Dedifferentiated amniotic fluid mesenchymal stem cell (primary cell): ENCODE measurements around the gene RPTOR.
A peak's percentile ranks its signal among the peaks of the same experiment; 100 is the strongest.

Experiments used
- DNase-seq: peaks from one replicate; pipeline ENCODE4 v3.0.0-alpha.2; 2016; ENCODE audit errors: extremely low spot score

RPTOR gene

DNA sequence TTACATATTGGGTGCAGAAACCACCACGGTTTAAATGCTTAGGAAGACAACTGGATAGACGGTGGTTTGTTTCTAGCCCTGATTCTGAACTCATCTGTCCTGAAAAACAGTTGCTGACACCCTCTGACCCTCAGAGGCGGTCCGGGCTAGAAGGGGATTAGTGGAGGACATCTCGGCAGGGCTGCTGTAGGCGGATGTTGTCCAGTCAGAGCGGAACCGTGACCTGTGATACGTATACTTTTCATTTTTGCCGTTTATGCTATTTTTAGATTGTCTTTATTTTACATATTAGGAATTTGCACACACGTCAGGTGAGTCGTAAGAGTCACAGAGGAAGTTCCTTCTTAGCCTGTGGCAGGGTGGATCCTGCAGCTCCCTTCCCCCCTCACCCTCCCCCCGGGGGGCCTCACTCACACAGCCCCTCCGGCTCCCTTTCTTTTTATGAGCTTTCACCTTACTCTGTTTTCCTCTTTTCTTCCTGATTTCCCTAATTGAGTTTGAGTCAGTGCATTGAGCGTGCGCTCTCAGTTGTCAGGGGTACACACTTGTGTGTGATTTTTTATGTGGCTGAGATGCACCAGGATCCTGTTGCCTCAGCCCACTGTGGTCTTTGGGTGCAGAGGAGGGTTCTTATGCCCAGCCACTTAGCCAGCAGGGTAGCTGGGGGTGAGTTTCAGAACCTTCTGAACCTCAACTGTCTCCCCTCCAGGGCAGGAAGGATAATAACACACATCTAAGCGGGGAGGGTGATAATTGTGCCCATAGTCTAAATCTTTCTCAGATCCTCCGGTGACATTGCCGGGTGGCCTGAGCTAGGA lies 236.0 kb downstream of the RPTOR start:
- DNase-seq, result no peak

DNA sequence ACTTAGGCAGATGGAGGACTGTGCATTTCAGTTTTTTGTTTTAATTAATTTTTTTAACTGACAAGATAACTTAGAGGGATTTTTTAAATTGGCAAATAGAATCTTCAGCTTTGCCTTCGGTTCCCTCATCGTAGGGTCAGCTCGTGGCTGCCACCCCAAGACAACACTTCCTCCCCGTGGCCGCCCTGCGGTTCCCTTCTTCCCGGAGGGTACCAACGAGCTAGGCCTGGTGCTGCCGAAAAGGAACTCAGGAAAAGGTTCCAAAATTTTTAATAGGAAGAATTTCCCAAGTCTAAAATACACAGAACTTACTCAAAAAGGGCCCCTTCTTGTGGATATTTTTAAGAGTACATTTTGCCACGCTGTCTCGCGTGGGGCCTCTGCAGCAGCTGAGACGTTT lies 236.6 kb downstream of the RPTOR start:
- no peak for DNase-seq

DNA sequence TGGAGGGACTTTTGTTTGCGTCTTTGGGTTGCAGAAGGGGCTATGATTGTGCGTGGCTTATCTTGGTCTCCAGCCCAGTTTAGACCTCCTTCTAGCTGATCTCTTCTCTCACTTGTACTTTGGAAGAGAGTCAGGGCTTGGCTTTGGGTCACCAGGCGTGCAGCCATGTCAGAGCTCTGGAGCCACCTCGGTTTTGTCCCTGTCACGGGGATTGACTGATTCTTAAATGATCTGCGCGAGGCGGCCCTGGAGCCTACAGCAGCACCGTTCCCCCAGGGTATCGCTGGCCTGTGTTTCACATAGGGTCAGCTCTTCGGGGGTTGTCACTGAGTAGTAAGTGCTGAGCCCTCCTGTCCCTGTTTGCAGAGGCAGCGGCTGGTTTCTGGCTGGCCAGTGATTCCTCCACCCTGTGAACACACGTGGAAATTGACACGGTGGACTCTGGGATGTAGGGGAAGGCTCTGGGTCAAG lies 237.2 kb downstream of the RPTOR start:
- DNase-seq, result no peak

DNA sequence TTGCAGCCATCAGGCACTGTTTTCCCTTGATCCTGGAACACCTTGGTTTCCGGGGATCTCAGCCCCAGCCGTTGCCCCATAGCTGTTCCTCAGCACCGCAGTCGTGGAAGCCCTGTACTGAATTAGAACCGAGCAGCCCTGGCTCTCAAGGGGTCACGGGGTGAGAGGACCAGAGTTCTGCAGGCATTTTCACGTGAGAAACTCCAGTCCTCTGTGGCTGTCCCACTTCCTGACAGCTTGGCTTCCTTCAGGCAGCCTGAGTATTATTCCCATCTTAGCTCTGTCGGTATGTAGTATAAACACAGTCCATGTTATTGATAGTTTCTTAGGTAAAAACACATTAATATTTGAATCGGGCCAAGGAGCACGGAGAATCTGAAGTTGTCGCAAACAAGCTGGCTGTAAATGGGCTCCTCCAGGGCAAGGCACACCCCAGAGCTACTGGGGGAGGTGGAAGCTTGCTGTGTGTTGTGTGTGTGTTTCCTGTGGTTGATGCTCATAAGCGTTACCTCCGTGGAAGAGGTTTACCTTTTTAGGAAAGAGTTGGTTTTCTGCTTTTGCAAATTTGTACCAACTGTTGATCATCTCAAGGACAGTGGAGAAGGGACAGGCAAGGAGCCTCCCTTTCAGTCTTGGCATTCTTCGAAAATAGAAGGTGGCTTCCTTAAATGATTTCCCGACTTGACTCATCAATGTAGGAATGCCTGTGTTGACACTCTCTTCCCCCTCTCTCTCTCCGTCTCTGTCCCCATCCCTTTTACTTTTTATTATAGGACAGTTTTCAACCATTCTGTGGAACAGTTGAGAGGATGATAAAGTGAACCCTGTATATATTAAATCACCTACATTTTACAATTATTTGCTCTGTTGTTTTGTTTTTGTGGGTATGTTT lies 238.1 kb downstream of the RPTOR start:
- DNase-seq, result no peak

DNA sequence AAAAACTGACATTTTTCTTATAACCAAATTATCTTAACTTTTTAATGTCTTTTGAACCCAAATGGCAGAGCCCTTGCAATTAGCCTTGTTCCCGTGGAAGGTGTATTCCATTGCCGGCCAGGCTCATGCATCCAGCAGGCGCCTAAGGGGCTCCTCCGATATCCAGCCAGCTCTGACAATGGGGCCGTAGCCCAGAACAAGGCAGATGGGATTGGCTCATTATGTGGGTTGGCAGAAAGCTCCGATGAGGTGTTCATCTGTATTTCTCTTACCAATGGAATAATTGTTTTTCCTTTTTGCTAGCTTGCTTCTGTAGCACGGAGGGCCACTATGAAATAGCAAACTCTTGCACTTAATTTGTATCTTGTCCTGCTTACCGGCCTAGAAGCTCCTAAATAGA lies 238.8 kb downstream of the RPTOR start:
- no peak for DNase-seq

DNA sequence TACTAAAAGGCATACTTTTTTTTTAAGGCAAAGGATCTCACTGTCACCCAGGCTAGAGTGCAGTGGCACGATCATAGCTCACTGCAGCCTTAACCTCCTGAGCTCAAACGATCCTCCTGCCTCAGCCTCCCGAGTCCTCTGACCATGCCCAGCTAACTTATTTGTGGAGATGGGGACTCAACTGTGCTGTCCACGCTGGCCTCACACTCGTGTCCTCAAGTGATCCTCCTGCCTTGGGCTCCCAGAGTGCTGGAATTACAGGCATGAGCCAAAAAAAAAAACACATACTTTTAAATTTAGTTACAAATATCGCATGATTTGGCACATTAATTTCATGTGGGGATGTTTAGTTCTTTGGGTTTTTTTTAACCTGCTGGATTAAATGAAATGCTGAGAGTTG lies 239.3 kb downstream of the RPTOR start:
- DNase-seq, result no peak

DNA sequence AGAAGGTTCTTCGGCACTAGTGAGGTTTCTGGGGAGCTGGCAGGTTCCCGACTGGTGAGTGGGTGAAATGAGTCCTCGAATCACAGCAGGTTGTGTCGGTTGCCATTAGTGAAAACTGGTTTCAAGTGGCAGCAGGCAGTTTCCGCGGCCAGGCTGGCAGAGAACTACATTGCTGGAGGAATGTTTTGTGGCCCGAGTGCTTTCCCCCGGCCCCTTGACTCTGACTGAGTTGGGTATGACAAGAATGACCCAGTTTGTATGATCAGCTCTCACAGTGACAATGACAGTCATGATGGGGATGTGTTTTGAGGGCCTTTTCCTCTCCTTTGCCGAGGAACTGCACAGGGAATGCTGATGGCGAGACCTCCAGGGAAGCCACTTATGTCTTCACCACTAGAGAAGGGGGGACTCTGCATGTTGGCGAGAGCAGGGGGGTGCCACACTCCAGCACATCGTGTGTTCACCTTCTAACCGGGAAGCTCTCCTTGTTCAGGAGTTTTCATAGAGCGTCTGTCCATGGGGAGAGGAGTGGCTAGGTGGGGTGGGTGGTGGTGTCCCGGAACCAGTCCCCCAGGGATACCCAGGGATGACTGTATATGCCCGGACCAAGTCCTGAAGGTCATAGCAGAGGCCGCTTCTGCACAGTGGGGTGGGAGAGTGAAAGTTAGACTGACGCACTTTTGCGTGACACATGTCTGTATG lies 241.0 kb downstream of the RPTOR start:
- DNase-seq, result no peak

DNA sequence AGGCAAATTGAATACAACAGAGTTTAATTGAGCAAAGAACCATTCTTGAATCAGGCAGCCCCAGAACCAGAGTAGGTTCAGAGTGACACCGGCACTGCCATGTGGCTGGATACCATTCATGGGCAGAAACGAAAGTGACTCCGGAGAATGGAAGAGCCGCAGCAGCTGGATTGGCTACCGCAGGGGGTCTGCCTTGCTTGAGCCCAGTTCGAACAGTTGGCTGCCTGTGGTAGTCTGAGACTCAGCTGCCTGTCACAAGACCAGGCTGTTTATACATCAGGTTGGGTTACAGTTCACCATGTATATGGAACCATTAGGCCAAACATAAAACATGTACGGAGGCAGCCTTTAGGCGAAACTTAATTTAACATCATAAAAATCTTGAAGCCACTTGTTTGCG lies 241.8 kb downstream of the RPTOR start:
- DNase-seq, result no peak

DNA sequence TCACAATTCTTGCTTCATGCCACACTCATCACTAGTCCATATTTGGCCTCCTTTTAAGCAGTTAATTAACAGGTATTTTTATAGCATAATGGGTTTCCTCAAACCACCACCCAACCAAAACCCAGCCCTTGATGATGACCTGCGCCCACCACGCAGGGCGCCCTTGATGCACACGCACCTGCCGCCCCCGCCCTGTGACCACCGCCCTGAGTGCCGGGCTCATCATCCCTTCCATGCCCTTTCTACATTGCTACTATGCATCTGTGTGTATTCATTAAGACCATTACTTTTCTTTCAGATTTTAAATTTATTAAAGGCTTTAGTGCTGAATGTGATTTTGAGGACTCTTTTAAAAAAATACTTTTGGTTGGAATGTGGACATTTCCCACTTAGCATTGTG lies 242.2 kb downstream of the RPTOR start:
- no peak for DNase-seq

DNA sequence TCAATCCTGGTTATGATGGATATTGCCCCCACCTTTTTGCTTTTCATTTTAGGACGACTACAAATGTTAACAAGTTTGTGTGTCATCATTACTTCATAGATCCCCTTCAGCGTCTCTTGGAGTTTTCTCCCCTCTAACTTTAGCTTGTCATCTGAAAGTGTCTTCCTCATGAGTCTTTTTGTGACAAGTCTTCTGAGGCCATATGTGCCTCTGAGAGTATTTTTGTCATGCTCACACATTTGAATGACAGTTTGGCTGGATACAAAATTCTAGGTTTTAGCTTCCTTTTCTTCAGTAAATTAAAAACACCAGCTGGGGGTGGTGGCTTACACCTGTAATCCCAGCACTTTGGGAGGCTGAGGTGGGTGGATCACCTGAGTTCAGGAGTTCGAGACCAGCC lies 243.2 kb downstream of the RPTOR start:
- no peak for DNase-seq

DNA sequence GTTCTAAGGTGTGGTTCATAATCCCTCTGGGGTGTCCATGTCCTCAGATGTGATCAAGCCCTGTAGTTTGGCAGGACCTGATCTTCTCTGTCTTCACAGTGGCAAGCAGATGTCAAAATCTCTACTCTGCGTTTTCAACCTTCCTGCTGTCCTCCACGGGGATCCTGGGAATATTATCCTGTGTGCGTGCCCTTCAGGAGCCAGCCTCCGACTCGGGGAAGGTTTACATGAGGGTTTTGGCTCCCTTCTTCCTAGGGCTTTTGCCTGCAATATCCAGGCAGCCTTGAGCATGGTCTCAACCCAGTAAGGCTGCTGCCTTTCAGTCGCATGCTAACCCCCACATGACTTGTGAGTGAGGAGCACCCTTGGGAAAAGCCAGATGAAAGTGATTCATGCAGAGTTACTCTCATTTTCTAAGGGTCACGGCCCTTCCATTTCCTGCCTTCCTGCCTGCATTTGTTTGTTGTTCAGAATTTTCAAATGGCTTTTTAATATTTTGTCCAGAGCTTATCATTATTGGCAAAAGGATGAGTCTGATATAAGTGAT lies 244.8 kb downstream of the RPTOR start:
- peak; percentile 76 for DNase-seq

DNA sequence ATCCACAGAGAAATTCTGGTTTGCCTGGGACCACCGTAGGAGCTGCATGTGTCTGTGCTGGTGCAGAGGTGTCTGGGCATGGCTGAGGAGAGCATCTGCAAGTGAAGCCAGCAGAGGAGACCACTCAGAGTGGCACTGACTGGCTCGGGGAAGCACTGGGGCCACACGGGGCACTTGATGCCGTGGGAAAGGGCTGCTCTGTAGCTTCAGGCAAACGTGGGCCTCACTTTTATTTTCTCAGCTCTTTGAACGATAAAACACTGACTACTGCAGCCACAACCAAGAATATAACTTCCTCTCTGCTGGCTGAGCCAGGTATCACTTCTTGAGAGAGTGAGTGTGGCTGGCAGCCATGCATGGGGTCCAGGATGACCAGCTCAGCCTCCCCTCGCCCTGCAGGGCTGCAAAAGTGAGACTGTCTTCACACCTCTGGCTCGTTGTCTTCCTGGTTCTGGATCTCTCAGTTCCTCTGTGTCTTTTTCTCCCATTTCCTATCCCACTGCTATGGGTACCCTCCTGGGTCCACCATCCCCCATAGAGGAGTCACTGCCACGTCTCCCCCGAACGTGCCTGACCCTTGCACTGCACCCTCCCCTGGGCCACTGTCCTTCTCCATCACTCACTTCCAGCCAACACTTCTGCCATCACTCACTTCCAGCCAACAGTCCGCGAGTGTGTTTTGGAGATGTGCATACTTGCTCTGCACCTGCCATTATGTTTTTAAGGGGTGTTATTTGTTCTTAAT lies 245.6 kb downstream of the RPTOR start:
- no peak for DNase-seq

DNA sequence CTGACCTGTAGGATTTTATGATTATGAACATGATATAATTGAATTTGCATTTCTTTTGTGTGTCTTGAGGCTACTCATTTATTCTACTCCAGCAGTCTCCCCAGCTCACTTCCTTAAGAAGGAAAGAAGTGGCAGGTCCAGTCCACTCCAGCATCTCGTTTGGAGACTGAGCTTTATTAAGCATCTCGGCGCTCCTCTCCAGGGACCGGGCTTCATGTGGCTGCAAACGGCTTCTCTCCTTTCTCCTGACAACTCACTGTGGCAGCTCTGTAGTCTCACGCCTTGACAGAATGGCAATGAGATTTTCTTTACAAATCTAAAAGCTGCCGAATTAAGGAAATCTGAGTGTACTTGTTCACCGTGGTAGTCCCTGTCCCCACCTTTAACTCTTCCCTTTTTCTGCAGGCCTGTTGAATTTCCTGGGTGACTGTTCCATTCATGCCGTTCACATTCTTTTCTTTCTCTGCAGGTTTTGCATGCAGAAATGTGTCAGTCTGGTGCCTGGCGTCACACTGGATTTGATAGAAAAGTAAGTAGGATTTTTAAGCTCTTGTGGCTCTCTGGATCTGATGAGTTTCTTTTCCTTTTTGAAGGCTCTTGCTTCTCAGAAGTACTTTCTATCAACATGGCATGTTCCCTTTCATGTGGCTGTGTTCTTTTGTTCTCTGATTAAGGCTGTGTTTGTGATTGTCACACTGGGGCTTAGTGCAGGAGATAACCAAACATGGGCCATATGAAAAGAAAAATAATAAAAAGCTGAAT lies 246.5 kb downstream of the RPTOR start:
- DNase-seq, result no peak

DNA sequence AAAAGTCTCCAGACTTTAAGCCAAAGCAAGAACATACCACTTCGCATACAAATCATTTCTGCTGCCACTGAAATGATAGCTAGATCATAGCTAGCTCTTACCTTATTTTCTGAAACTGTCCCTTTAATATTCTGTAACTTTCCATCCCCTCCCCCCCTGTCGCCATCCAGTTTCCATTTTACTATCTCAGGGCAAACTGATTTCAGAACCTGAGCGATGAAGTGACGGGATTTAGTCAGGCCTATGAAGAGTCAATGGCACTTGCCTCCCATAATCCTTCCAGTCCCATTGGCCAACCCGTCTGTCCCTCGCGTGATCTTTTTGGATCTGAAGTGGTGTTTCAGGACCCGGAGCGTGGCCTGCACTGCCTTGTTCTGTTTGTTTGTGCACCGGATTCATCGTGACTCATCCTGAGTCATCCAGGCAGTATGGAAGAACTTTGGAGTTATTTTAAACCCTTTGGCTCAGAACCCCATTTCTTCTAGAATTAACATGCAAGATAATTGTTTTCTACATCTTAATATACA lies 247.2 kb downstream of the RPTOR start:
- DNase-seq, result peak; percentile 93

DNA sequence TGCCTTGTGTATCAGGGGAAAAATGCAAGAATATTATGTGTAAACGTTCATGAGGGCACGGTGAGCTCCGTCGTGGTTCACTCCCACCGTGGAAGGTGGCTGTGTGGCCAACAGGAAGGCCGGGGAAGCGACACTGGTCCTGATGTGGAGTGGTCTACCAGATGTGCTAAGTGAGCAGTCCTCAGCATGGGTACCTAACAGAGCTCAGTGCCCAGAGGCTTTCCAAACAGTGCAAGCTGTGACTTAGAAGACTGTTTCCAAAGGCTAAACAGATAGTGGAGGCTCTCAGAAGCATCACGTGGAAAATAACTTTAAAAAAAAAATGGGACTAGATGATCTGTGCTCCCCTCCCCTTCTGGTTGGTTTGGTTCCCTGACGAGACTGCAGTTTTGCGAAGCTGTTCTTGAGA lies 247.7 kb downstream of the RPTOR start:
- DNase-seq, result no peak

DNA sequence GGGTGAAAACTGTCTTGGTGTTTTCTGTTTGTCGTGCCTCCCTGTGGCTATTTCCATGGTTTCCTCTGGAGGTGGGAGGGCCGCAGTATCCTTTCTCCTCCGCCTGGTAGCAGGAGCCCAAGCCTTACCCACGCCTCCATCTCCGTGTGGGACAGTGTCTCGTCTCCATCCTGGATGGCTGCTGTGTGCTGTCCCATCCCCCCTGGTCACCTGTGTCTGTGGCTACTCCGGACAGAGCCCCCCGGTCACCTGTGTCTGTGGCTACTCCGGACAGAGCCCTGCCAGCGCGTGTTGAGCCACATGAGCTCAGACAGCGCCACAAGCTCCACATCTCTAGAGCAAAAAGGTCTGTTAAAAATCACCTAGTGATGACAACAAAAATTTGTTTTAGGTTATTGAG lies 248.8 kb downstream of the RPTOR start:
- no peak for DNase-seq

DNA sequence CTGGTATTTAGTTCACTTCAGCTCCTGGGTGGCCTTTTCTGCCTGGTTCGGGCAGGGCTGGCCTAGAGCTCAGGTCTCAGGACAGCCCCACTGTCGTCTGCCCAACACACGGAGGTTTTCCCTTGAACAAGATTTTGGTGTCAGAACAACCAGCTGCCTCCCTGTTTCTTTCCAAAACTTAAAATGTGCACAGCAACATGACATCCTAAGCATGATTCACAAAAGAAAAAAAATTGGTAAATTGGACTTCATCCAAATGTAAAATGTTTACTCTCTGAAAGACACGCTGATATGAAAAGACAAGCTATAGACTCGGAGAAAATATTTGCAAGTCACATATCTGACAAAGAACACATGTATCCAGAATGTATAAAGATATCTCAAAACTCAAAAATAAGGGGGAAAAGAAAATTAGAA lies 249.2 kb downstream of the RPTOR start:
- DNase-seq, result peak; percentile 65

DNA sequence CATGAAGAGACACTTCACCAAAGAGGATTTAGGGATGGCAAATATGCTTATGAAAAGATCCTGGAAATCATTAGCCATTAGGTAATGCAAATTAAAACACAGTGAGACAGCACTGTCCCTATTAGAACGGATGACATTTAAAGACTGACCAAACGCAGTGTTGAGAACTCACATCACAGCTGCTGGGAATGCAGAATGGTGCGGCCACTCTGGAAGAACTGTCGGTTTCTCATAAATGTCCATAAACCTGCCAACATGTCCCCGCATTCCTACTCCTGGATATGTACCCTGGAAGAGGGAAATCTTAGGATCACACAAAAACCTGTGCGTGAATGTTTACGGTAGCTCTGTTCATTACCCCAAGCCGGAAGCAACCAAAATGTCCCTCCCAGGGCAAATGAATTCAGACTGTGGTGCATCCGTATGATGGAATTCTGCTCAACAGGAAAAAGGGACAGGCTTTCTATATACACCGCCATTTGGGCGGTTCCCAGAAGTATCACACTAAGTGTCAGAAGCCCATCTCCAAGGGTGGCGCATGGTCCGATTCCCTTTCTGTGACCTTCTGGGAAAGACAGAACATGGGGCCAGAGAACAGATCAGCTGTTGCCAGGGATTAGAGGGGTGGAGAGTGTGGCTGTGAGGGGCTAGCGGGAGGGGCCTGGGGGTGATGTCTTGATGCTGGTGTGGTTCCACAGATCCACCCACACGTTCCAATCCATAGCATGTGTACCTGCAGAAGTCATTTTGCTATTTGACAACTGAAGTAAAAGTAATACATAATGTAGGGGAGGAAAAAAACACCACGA lies 249.8 kb downstream of the RPTOR start:
- DNase-seq, result no peak

DNA sequence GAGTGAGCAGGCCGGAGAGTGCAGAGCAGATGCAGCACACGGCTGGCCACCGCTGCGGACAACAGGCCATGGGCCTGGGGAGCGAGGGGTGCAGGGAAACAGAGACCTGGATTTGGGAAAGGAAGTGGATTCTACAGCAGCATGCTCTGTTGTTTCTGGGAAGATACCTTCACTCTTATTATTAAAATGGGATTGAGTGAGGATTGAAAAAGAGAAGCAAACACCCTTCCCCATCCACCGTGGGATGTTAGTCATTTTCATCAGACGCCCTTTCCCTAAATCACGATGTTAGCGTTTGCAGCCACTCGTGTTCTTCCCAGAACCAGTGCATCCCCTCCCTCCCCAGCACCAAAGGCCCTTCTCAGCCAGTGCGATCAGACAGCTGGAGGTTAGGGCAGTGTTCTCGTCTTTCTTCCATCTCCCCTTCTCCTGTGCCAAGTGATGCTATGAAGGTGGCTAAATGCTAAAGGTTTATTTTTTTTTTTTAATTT lies 250.5 kb downstream of the RPTOR start:
- DNase-seq, result no peak
